C4-2B (cell line): Measurements from ENCODE around the gene NIF3L1.

Experiments
- H3K27ac ChIP-seq: fragments of 450-650 bp; 2 replicates; pipeline ENCODE4 v1.5.1; 2017
- CTCF ChIP-seq: fragments of 450-650 bp; conservative IDR thresholded peaks from 2 replicates; pipeline ENCODE4 v1.5.1; 2017; ENCODE audit warnings: mild to moderate bottlenecking
- ZFX ChIP-seq: fragments of 450-650 bp; IDR thresholded peaks from 2 replicates; pipeline ENCODE4 v1.6.1; 2017

The NIF3L1 gene

GRCh38 chr2:200950378-200950777, 61.2 kb downstream of the NIF3L1 start:
- TF ChIP-seq ZFX (no peak), CTCF (no peak)
- no peak overlapping the region for H3K27ac ChIP-seq
